Choroid plexus epithelial cell (primary cell): ENCODE measurements around the gene PRKRIP1.

Experiments
- DNase-seq: peaks from one replicate; pipeline ENCODE4 v3.0.0-alpha.2; 2010; ENCODE audit warnings: low read depth
- H3K4me3 ChIP-seq: 2 replicates; pipeline ENCODE4 v1.5.1; 2011; ENCODE audit warnings: low read depth, mild to moderate bottlenecking, control low read depth, low read length, moderate library complexity
- TF ChIP-seq, protein P1 (sequence below): conservative IDR thresholded peaks from 2 replicates; pipeline ENCODE4 v1.5.1; 2011; ENCODE audit warnings: low read depth, mild to moderate bottlenecking, control low read depth, inconsistent platforms, low read length, moderate library complexity

Gene PRKRIP1

DNA sequence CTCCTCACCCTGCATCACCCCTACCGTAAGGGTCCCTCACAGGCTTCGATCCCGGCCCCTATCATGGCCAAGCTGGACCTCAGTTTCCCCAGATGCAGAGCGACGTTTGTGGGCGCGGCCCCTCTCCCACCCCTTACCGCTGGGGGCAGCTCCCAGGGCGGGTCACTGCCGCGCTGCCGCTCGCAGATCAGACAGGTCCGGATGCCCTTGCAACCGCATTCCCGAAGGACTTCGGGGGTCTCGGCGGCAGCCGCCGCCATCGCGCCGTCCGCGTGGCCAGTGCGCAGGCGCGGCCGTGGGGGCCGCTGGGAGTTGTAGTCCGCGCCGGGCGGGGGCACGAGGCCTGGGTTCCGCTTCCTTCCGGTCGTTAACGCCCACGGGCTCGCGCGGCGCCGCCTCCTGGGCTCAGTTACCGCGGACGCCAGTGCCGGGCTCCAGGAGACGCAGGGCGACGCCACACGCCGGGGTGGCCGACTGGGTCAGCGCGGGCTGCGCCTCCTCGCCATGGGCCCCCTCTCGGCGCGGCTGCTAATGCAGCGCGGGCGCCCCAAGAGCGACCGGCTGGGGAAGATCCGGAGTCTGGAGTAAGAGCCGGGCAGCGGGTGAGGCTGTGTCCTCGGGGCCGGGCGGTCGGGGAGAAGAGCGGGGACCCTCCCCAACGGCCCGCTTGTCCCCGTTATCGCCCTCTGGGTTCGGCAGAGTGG is 68.6 kb downstream of the PRKRIP1 start, which contains the start of the genes ALKBH4 and LRWD1:
TSS of gene ALKBH4 (minus strand) at position 287 of the 704 bp plus-strand sequence. CDS start at position 260, 27 bp downstream.
TSS of gene LRWD1 (plus strand) at position 408 of the 704 bp plus-strand sequence. CDS start at position 505, 97 bp downstream.
- peak within 1 kb of the TSS; percentile 100 for H3K4me3 ChIP-seq
- peak; percentile 90 for DNase-seq
- TF ChIP-seq, protein P1, sequence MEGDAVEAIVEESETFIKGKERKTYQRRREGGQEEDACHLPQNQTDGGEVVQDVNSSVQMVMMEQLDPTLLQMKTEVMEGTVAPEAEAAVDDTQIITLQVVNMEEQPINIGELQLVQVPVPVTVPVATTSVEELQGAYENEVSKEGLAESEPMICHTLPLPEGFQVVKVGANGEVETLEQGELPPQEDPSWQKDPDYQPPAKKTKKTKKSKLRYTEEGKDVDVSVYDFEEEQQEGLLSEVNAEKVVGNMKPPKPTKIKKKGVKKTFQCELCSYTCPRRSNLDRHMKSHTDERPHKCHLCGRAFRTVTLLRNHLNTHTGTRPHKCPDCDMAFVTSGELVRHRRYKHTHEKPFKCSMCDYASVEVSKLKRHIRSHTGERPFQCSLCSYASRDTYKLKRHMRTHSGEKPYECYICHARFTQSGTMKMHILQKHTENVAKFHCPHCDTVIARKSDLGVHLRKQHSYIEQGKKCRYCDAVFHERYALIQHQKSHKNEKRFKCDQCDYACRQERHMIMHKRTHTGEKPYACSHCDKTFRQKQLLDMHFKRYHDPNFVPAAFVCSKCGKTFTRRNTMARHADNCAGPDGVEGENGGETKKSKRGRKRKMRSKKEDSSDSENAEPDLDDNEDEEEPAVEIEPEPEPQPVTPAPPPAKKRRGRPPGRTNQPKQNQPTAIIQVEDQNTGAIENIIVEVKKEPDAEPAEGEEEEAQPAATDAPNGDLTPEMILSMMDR, result no peak

DNA sequence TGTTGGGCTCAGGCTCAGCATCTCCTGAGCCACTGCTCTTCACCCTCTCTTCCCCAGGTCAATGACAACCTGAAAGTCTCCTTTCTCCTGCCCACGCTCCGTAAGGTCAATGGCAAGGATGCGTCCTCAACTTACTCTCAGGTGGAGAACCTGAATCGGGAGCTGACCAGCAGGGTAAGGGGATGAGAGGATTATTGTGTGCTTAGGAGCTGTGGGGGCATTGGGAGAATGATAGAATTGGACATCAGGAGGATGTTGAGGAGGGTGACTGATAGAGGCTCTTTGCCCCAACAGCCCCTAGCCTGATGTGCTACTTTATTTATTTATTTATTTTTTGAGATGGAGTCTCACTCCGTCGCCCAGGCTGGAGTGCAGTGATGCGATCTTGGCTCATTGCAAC is 69.9 kb downstream of the PRKRIP1 start:
- H3K4me3 ChIP-seq, result no peak overlapping the region
- TF ChIP-seq, protein P1, result no peak
- DNase-seq, result no peak

DNA sequence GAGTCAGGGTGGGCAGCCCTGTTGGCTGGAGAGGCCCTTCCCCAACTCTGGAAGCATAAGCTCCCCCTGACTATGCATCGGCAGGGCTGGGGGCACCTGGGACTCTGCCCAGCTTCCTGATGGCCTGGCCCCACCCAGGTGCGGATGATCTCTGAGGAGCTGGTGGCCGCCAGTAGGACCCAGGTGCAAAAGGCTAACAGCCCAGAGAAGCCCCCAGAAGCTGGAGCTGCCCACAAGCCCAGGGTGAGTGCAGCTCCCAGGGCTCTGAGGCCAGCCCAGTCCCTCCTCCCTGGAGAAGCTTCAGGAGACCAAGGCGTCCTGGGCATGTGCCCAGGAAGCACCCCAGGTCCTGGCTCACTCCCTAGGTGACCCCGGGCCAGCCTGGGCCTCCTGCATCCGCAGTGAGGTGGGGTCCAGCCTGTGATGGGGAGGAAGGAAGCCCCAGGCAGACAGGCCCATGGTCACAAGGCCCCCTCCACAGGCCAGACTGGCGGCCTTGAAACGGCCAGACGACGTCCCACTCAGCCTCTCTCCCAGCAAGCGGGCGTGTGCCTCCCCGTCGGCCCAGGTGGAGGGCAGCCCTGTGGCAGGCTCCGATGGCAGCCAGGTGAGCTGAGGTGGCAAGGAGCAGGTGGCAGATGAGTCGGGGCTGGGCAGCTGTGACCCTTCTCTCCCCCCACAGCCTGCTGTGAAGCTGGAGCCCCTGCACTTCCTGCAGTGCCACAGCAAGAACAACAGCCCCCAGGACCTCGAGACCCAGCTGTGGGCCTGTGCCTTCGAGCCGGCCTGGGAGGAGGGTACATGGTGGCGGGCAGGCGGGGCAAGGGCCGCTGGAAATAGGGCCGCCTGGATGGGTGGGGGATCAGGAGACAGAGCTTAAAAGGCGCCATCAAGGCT is 71.7 kb downstream of the PRKRIP1 start:
- no peak for DNase-seq
- TF ChIP-seq, protein P1, result no peak
- H3K4me3 ChIP-seq, result no peak overlapping the region

- DNase-seq, result no peak
- TF ChIP-seq, protein P1, result no peak
Observed at GRCh38 chr7:102468478-102469350, 72.6 kb downstream of the PRKRIP1 start.

DNA sequence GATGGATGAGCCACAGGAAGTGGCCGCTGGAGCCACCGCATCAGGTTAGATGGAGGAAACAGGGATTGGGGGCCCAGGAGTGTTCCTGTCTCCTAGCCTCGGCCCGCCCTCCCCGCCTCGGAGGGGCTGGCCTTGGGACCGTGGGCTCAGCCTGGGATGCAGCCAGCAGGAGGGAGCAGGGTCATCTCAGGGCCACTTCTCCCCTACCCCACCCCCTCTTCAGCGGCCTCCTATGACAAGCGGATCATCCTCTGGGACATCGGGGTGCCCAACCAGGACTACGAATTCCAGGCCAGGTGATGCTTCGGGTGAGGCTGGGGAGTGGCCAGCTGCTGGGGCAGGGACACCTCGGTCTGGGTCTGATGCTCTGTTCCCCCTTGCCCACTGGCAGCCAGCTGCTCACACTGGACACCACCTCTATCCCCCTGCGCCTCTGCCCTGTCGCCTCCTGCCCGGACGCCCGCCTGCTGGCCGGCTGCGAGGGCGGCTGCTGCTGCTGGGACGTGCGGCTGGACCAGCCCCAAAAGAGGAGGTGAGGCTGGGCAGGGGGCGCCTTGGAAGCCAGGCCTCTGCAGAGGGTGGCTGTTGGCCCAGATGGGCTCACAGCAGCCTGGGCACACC is 73.3 kb downstream of the PRKRIP1 start:
- DNase-seq, result no peak
- TF ChIP-seq, protein P1, result no peak
- no peak overlapping the region for H3K4me3 ChIP-seq

More at GRCh38 chr7:102468478-102469350, 72.6 kb downstream of the PRKRIP1 start:
- no peak overlapping the region for H3K4me3 ChIP-seq
